22Rv1 (cell line): Measurements from ENCODE around the gene THPO.

Experiments used
- H3K27ac ChIP-seq: fragments of 450-650 bp; 2 replicates; pipeline ENCODE4 v1.5.1; 2017
- CTCF ChIP-seq: fragments of 450-650 bp; IDR thresholded peaks from 2 replicates; pipeline ENCODE4 v1.5.1; 2017; ENCODE audit warnings: mild to moderate bottlenecking
- ZFX ChIP-seq: fragments of 450-650 bp; IDR thresholded peaks from 2 replicates; pipeline ENCODE4 v1.6.1; 2017; ENCODE audit warnings: antibody characterized with exemption, borderline replicate concordance

THPO gene

DNA sequence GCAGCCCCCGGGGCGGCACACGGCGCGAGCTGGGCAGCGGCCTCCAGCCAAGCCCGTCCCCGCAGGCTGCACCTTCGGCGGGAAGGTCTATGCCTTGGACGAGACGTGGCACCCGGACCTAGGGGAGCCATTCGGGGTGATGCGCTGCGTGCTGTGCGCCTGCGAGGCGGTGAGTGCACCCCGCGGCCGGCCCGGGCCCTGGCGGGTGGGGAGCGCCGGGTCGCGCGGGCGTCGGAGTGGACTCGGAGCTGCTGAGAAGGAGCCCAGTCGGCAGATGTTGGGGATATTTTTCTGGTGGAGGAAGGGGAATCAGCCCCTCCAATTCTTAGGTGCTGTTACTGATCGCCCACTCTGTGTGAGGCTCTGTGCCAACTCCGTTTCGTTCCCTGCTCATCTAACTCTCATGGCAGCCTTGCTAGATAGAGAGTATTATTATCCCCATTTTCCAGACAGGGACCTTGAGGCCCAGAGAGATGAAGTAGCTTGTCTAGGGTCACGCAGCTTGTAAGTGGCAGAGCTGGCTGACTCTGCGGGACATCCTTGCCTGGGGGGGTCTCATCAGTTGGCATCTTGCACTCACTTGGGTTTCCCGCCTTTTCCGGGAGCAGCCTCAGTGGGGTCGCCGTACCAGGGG lies 2.7 kb upstream of the THPO start:
- H3K27ac ChIP-seq, result no peak overlapping the region
- no peak for TF ChIP-seq CTCF
- TF ChIP-seq ZFX, result no peak

- TF ChIP-seq CTCF (no peak), ZFX (no peak)
- no peak overlapping the region for H3K27ac ChIP-seq
Observed at GRCh38 chr3:184380185-184380626, 2.2 kb upstream of the THPO start.

- TF ChIP-seq CTCF (no peak), ZFX (no peak)
- H3K27ac ChIP-seq, result no peak within 1 kb of the TSS
Observed at GRCh38 chr3:184379358-184380184, 1.6 kb upstream of the THPO start, which contains the start of gene CHRD. CHRD (plus strand) TSS chr3:184380054; CDS start chr3:184380319, 265 bp downstream.

DNA sequence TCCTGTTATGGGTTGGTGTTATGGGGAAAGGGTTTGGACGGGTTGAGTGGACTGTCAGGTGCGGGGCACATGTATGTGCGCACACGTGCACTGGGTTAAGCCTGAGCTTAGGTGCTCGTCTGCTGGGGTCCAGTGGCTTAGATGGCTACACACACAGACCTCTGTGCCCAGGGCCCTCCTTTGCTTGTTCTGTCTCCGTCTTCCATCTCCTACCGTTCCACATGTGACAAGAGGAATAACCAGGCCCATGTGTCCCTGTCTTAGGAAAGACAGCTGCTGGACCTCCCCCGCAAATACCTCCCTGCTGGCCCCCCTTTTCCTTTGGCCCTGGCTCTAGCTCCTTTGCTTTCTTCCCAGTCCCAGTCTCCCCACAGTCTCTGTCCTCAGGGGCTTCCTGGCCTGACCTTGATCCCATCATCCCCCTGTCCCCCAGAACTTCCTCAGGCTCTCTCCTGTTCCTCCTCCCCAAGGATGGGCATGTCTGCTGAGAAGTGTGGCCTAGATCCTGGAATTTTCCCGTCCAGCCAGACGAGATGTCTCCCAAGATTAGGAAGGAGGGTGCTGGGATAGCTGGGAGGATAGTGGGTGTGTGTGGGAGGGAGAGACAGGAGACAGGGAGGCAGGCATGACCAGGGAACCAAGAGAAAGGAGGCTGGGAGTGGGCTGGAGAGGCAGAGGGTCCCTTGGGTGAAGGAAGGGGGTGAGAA lies 797 bp upstream of the THPO start:
- TF ChIP-seq CTCF (no peak), ZFX (no peak)
- no peak overlapping the region for H3K27ac ChIP-seq

DNA sequence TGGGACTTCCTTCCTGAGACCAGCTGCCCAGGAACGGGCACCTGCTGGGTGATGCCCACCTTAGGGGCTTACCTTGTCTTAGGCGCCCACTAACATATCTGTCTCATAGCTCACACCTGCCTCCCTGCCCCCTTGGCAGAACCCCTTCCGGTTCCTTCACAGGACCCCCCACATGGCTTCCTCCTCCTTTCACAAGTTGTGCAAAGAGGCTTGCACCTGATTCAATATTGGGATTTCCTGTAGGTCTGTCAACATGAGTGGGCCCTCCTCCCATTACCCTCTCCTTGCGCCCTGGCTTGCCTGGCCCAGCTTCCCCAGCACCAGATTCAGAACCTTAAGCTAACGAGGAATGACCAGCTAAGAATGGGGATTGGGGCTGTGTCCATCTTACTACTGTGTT lies 633 bp downstream of the THPO start:
- no peak for TF ChIP-seq CTCF
- no peak for TF ChIP-seq ZFX

GRCh38 chr3:184375747-184376461 lies 2.1 kb downstream of the THPO start:
- H3K27ac ChIP-seq, result no peak overlapping the region
- TF ChIP-seq CTCF (no peak), ZFX (no peak)

More for the DNA sequence above, 633 bp downstream of the THPO start:
- no peak overlapping the region for H3K27ac ChIP-seq
